Astrocyte (in vitro differentiated cells and primary cell): ENCODE data around the gene RNF121. TPM values are rescaled to one million over a fixed set of nuclear protein-coding genes. Genes with fewer than 3 reads are reported as not detected.
A peak's percentile ranks its signal among the peaks of the same experiment; 100 is the strongest.

Experiments used
- DNase-seq: peaks from one replicate; pipeline ENCODE4 v3.0.0-alpha.2; 2010; ENCODE audit warnings: low read depth
- FAIRE-seq: peaks from 2 replicates; lab custom pipeline; 2011; peaks lifted over from hg19 to GRCh38; lab: Jason Lieb, UNC
- H2AFZ ChIP-seq: 2 replicates; pipeline ENCODE4 v1.6.0; 2012; ENCODE audit warnings: low read depth, low read length, inconsistent platforms
- H3K27ac ChIP-seq: 2 replicates; pipeline ENCODE4 v1.5.1; 2011; ENCODE audit warnings: low read depth, low read length, inconsistent platforms
- H3K27me3 ChIP-seq: 2 replicates; pipeline ENCODE4 v1.6.0; 2011; ENCODE audit warnings: low read length, inconsistent platforms; ENCODE audit not compliant: insufficient read depth
- H3K36me3 ChIP-seq: 2 replicates; pipeline ENCODE4 v1.5.1; 2011; ENCODE audit warnings: low read length, inconsistent platforms; ENCODE audit not compliant: insufficient read depth
- H3K4me1 ChIP-seq: 2 replicates; pipeline ENCODE4 v1.5.1; 2011; ENCODE audit warnings: low read length, inconsistent platforms; ENCODE audit not compliant: insufficient read depth
- H3K4me2 ChIP-seq: 2 replicates; pipeline ENCODE4 v1.6.0; 2012; ENCODE audit warnings: low read length, inconsistent platforms
- H3K4me3 ChIP-seq: 2 replicates; pipeline ENCODE4 v1.5.1; 2011; ENCODE audit warnings: low read depth, mild to moderate bottlenecking, low read length, inconsistent platforms; ENCODE audit not compliant: insufficient read depth
- H3K79me2 ChIP-seq: 2 replicates; pipeline ENCODE4 v1.6.0; 2012; ENCODE audit warnings: mild to moderate bottlenecking, low read length, inconsistent platforms; ENCODE audit not compliant: insufficient read depth
- H3K9ac ChIP-seq: 2 replicates; pipeline ENCODE4 v1.6.0; 2012; ENCODE audit warnings: mild to moderate bottlenecking, low read length, inconsistent platforms
- H3K9me3 ChIP-seq: 2 replicates; pipeline ENCODE4 v1.5.1; 2012; ENCODE audit warnings: low read depth, mild to moderate bottlenecking, low read length, inconsistent platforms; ENCODE audit not compliant: insufficient read depth
- H4K20me1 ChIP-seq: 2 replicates; pipeline ENCODE4 v1.6.0; 2012; ENCODE audit warnings: low read length, inconsistent platforms; ENCODE audit not compliant: insufficient read depth
- H3K27ac Mint-ChIP-seq: one replicate; pipeline ENCODE4 v1.8.0; 2021; ENCODE audit warnings: mild to moderate bottlenecking, mixed read lengths; ENCODE audit not compliant: unreplicated experiment
- H3K27me3 Mint-ChIP-seq: one replicate; pipeline ENCODE4 v1.8.0; 2021; ENCODE audit warnings: low read depth, mixed read lengths; ENCODE audit not compliant: unreplicated experiment
- H3K36me3 Mint-ChIP-seq: one replicate; pipeline ENCODE4 v1.8.0; 2021; ENCODE audit warnings: low read depth, mixed read lengths; ENCODE audit not compliant: unreplicated experiment
- H3K4me1 Mint-ChIP-seq: one replicate; pipeline ENCODE4 v1.8.0; 2021; ENCODE audit warnings: low read depth, mixed read lengths; ENCODE audit not compliant: unreplicated experiment
- H3K4me3 Mint-ChIP-seq: one replicate; pipeline ENCODE4 v1.8.0; 2021; ENCODE audit warnings: mild to moderate bottlenecking, moderate library complexity, mixed read lengths; ENCODE audit not compliant: unreplicated experiment
- H3K9me3 Mint-ChIP-seq: one replicate; pipeline ENCODE4 v1.8.0; 2021; ENCODE audit warnings: mild to moderate bottlenecking, mixed read lengths; ENCODE audit not compliant: unreplicated experiment
- EZH2 ChIP-seq: IDR thresholded peaks from 2 replicates; pipeline ENCODE4 v1.6.1; 2012; ENCODE audit warnings: mild to moderate bottlenecking, low read length, inconsistent platforms; ENCODE audit not compliant: insufficient read depth
- total RNA-seq: library from RNA; stranded (reverse); gene quantifications from 2 replicates; pipeline ENCODE4 v1.2.1, GENCODE V29; 2021
- TF ChIP-seq, protein P1 (sequence below): IDR thresholded peaks from 2 replicates; pipeline ENCODE4 v1.5.1; 2011; ENCODE audit warnings: low read depth, mild to moderate bottlenecking, inconsistent platforms, low read length, moderate library complexity; ENCODE audit not compliant: insufficient read depth

Gene RNF121
- total RNA-seq, 1 donor from 2014 or later: 73.4 TPM

- Histone ChIP-seq H3K79me2 (peaks cover 79% of the 10 kb centered on the region), H3K9me3 (no peaks in the 10 kb centered on the region), H3K36me3 (no peaks in the 10 kb centered on the region), H2AFZ (no peak overlapping the region), H3K4me1 (peaks cover 45% of the 10 kb centered on the region), H3K27ac (no peak overlapping the region), H3K27me3 (no peaks in the 10 kb centered on the region), H3K4me3 (no peak overlapping the region), H3K4me2 (no peak overlapping the region), H4K20me1 (peaks cover 19% of the 10 kb centered on the region), H3K9ac (no peak overlapping the region)
- DNase-seq: no peak
- Mint-ChIP-seq H3K4me3 (no peak overlapping the region), H3K27ac (peak overlapping the region; percentile 74), H3K4me1 (peaks cover 35% of the 10 kb centered on the region), H3K27me3 (no peaks in the 10 kb centered on the region), H3K9me3 (no peaks in the 10 kb centered on the region), H3K36me3 (peaks cover 5% of the 10 kb centered on the region)
- no peak for FAIRE-seq
- TF ChIP-seq, protein P1, sequence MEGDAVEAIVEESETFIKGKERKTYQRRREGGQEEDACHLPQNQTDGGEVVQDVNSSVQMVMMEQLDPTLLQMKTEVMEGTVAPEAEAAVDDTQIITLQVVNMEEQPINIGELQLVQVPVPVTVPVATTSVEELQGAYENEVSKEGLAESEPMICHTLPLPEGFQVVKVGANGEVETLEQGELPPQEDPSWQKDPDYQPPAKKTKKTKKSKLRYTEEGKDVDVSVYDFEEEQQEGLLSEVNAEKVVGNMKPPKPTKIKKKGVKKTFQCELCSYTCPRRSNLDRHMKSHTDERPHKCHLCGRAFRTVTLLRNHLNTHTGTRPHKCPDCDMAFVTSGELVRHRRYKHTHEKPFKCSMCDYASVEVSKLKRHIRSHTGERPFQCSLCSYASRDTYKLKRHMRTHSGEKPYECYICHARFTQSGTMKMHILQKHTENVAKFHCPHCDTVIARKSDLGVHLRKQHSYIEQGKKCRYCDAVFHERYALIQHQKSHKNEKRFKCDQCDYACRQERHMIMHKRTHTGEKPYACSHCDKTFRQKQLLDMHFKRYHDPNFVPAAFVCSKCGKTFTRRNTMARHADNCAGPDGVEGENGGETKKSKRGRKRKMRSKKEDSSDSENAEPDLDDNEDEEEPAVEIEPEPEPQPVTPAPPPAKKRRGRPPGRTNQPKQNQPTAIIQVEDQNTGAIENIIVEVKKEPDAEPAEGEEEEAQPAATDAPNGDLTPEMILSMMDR: no peak
- no peak for TF ChIP-seq EZH2
Observed at GRCh38 chr11:71949034-71949433, 20.2 kb downstream of the RNF121 start.

- no peak overlapping the region for H3K4me3 Mint-ChIP-seq
- Histone ChIP-seq H3K9ac (no peak overlapping the region), H3K9me3 (no peaks in the 10 kb centered on the region), H2AFZ (no peak overlapping the region), H3K4me3 (no peak overlapping the region), H3K79me2 (peaks cover 98% of the 10 kb centered on the region), H3K4me2 (no peak overlapping the region), H3K4me1 (peaks cover 19% of the 10 kb centered on the region), H3K27me3 (no peaks in the 10 kb centered on the region), H4K20me1 (peaks cover 45% of the 10 kb centered on the region), H3K27ac (no peak overlapping the region), H3K36me3 (no peaks in the 10 kb centered on the region)
- H3K9me3 Mint-ChIP-seq: no peaks in the 10 kb centered on the region
- H3K4me1 Mint-ChIP-seq: peaks cover 19% of the 10 kb centered on the region
- H3K27ac Mint-ChIP-seq: no peak overlapping the region
- TF ChIP-seq, protein P1: no peak
- no peak for TF ChIP-seq EZH2
- H3K36me3 Mint-ChIP-seq: peaks cover 5% of the 10 kb centered on the region
- DNase-seq (peak; percentile 30), FAIRE-seq (no peak)
- no peaks in the 10 kb centered on the region for H3K27me3 Mint-ChIP-seq
Observed at GRCh38 chr11:71951741-71952310, 23.0 kb downstream of the RNF121 start.

GRCh38 chr11:71955898-71956456 is 27.1 kb downstream of the RNF121 start:
- Histone ChIP-seq H3K4me2 (no peak overlapping the region), H2AFZ (no peak overlapping the region), H3K4me1 (no peaks in the 10 kb centered on the region), H4K20me1 (peaks cover 71% of the 10 kb centered on the region), H3K27ac (no peak overlapping the region), H3K4me3 (no peak overlapping the region), H3K9me3 (no peaks in the 10 kb centered on the region), H3K9ac (no peak overlapping the region), H3K27me3 (no peaks in the 10 kb centered on the region), H3K36me3 (peaks cover 5% of the 10 kb centered on the region), H3K79me2 (peaks cover 98% of the 10 kb centered on the region)
- Mint-ChIP-seq H3K9me3 (no peaks in the 10 kb centered on the region), H3K27me3 (no peaks in the 10 kb centered on the region), H3K4me3 (no peak overlapping the region), H3K4me1 (peaks cover 8% of the 10 kb centered on the region), H3K27ac (no peak overlapping the region), H3K36me3 (peaks cover 13% of the 10 kb centered on the region)
- FAIRE-seq: no peak
- DNase-seq: no peak
- TF ChIP-seq, protein P1: no peak
